T-helper 2 cell treated with Interferon-gamma antibody and Interleukin-4, amounts not matched to agents 100 ng/mL and 5 ng/mL, for 36 hours (primary cell): ENCODE data around the gene MBTPS1. TPM values are rescaled to one million over a fixed set of nuclear protein-coding genes. Genes with fewer than 3 reads are reported as not detected.

Experiments used
- intact Hi-C: fragments of 100-400 bp; cut with micrococcal nuclease; formaldehyde crosslinking; loops from one replicate; pipeline ENCODE4 v1.15.1; 2023
- total RNA-seq: library from RNA; stranded (reverse); gene quantifications from 2 replicates; pipeline ENCODE4 v1.2.3, GENCODE V29; 2022

MBTPS1 gene
- total RNA-seq, 1 donor from 2014 or later = 55.6 TPM

- intact Hi-C loops = no loop called here
Measured at GRCh38 chr16:84080813-84081212, 35.9 kb downstream of the MBTPS1 start.

GRCh38 chr16:84080378-84080777 lies 36.4 kb downstream of the MBTPS1 start:
- intact Hi-C loops = no loop called here

DNA sequence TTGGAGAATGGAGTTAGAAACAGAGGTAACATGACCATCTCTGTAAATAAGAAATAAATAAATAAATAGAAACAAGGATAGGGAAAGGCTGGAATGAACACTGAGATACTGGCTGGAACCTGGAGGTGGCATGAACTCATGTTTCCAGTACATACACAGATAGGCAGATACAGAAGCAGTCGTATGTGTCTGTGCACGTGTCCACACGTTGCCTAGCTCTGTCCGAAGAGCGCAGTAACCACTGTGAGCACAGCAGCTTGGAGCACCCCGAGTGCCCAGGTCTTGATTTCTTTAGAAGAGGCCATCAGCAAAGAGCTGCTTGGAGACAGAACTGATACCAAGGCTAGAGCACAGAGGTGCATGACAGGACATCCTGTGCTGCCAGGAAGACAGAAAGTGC lies 37.1 kb downstream of the MBTPS1 start:
- intact Hi-C loops = no loop called here

DNA sequence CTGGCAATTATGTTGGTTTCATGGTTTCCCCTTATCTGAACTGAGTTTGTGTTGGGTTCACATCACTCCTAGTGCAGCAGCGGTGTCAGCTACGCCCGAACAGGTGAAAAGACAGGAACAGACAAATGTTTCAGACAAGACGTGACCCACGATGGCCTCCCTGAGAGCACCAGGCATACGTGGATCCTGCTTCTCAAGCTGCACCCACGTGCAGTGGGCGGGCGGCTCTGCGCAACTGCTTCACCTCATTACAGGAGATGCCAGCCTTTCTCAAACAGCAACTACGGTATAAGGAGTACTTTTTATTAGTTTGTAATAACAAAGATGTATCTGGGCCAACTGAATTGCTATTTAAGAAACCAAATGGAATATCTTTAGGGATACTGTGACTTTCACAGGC lies 41.4 kb downstream of the MBTPS1 start:
- intact Hi-C loops = no loop called here

DNA sequence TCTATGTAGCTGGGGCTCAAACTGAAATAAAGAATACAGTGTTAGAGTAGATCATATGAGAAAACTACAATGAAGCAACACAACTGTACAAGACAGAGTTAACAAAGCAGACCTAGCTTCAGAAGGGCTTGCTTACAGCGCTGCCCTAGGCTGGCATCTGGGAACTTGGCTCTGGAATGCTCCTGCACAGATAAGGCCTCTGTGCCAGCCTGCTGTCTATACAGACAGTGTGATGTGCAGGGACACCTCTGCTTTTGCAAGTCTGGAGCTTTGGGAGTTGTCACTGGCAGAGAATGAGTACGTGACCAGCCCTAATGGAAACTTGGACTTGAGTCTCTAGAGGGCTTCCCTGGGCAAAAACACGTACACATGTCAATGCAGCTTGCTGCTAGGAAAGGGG lies 42.0 kb downstream of the MBTPS1 start:
- intact Hi-C loops = no loop called here

GRCh38 chr16:84072014-84072413 lies 44.7 kb downstream of the MBTPS1 start:
- intact Hi-C loops = no loop called here

DNA sequence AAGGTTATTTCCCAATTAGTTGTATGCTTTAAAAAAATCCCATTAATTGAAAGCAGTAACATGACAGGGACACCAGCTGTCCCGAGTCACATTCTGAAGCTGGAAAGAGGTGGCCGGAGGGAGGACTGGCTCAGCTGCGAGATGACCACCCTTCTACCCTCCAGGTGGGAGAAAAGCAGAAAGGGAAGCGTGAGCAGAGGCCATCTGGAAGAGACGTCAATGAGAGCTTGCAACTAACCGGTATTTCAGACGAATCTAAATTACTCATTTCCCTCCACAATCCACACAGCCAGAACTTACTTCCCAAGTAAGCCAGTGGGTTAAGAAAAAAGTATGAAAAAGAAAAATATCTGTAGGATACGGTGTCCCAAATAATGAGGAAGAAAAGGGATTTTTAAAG lies 45.6 kb downstream of the MBTPS1 start:
- intact Hi-C loops = no loop called here

DNA sequence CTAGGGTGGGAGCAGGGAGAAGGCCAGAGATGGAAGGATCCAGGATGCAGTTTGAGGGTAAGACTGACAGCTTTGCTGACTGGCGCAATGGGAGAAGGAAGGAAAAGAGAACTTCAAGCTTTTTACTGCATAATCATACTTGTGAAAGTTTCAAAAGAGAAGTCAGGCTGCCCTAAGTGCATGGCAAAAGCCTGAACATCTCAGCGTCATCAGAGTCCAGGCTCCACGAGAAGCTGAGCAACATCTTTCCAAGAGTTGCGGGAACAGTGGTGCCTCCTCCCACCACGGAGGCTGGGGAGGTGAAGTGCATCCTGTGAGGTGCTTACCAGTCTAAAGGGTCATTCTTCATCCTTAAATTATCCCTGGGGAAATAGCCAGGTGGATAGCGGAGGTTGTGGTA lies 47.2 kb downstream of the MBTPS1 start:
- intact Hi-C loops = no loop called here

DNA sequence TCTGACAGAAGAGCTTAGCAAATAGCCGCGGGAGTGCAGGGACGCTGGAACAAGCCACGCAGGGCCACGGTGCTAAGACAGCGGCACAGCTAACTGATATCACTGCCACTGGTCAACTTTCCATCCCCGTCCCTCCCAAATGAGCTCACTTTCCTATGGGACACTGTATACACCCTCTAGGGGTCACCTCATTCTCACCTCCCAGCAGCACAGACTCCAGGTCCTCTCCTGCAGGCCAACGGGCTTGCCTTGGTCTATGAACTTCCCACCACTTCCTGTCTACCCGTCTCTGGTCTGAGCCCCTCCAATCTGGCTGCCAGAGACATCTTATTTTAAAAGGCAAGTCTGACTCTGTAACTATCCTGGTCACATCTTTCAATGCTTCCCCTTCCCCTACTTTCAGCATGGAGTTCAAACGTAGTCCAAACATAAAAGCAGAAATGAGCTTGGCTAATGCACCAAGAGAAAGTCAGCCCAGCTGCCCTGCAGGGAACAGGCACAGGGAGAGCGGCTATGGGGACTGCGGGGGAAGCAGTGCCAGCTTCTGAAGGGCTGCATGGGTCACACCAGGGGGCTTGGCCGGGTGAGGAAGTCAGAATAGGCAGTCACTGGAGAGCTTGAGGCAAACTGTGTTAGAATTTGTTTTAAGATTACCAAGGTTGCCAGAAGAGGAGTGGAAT lies 47.8 kb downstream of the MBTPS1 start:
- intact Hi-C loops = no loop called here

DNA sequence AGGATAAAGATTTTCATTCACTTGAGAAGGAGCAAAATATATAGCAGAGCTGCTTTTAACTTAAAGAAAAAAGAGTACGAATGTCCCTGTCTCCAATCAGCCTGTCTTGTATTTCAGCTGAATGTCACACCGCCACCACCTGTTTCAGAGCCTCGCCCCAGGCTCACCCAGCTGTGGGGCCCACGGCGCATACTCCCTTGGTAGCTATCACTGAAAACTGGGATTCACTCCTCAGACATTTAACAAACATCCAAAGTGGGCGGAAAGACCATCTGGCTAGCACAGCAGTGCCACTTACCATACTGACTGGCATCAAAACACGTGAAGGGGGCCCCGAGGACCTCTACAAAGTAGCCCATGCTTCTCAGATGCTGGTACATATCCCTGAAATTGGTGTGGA lies 48.7 kb downstream of the MBTPS1 start:
- intact Hi-C loops = no loop called here

- intact Hi-C loops = no loop called here
Measured at GRCh38 chr16:84067640-84068039, 49.1 kb downstream of the MBTPS1 start.

GRCh38 chr16:84065536-84066132 lies 51.1 kb downstream of the MBTPS1 start:
- intact Hi-C loops = loop anchor here (1.0 kb wide), 2 partner anchors 109 to 239 kb away; no protein-coding TSS in a partner anchor

GRCh38 chr16:84063980-84064379 lies 52.8 kb downstream of the MBTPS1 start:
- intact Hi-C loops = no loop called here

DNA sequence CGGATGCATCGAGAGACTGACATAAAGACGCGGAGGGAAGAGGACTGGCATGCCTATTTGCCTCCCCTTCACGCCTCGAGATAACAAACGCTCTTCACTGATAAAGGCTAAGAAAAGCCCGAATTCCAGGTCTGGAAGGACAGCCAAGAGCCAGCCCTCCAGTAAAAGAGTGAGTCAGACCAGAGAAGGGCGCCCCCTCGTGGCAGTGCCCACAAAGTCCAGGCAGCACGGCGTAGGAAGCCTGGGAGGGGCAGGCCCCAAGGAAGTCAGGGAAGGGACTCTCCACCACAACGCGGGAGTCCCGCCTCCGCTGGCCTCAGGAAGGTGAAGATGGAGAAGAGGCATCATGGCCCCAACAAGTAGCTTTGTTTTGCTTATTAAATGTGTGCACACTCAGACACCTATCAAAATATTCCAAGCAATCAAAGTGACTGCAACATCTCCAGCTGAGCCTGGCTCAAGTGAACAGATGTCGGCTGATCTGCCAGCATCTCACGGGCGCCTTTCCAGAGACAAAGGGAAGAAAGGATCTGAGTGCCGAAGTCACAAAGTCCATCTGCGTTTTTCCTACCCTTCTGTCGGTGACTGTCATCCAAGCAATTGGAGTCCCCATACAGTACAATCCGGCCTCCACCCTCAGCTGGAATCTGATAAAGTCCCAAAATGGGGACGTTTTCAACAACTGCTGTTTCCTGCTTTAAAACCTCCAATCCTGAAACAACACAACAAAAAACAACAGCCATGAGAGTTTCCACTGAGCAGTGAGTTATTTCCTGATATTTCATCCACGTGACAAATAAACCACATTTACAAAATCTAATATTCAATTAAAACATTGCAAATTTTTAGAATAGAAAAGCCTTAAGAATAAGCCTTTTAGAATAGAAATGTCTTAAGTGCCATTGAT lies 53.8 kb downstream of the MBTPS1 start:
- intact Hi-C loops = no loop called here

DNA sequence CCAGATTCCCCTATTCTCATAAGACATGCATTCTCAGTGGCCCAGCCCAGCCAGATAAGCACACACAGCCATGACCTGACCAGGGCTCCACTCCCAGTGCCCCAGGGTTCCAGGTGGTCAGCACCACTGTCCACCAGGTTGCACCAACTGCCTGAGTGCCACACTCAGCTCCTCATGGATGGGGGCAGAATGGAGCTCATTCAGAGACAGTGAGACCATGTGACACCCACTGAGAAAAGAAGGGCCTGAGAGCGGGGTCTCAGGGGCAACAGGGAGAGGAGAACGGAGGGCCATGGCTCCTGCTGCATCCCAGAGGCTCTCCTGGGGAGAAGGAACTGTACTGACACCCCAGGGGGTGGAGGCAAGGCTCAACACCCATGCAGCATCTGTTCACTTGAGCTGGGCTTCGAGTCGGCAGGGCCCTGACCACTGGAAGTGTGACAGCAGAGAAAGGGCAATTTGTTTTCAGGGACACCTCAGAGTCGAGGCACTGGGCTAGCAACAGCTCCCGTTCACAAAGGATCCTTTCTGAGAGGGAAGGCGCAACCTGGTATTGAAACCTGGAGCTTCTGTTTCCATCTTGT lies 55.4 kb downstream of the MBTPS1 start:
- intact Hi-C loops = no loop called here

DNA sequence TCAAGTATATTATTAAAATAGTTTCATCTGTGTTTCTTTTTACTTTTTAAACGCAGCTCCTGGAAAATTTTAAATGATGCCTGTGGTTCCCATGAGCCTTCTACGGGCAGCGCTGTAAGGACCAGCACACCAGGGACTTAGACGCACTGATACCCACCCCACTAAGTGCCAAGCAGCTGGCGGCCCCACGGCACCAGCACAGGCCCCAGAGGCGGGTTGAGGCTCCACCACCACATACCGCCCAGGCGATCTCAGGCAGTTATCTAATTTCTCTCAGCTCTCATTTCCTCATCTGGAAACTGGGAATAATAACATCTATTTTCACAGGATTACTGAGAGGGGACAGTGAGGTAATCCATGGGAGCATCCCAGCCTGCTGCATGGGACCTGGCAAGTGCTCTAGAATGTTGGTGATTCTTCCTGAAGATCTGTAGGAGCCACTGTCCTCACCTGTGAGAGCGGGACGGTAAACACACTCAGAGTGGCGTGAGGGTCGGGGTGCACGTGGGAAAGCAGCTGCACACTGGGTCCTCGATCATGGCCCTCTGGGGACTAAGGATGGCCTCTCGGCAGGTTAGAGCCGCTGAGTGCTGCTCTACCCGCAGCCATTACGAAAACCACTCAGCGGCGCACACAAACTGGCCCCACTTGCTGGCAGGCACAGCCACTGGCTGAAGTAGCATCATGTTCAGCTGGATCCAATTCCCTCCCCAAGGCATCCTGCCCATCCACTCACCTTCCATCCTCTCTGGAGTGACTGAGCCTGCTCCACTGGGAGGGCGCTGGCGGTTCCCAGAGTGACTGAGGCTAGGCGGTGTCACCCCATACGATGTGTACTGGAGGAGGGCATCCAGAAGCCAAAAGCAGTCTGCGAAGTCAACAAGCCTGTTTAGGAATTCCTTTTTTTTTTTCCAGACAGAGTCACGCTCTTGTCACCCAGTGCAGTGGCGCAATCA lies 56.5 kb downstream of the MBTPS1 start:
- intact Hi-C loops = no loop called here

DNA sequence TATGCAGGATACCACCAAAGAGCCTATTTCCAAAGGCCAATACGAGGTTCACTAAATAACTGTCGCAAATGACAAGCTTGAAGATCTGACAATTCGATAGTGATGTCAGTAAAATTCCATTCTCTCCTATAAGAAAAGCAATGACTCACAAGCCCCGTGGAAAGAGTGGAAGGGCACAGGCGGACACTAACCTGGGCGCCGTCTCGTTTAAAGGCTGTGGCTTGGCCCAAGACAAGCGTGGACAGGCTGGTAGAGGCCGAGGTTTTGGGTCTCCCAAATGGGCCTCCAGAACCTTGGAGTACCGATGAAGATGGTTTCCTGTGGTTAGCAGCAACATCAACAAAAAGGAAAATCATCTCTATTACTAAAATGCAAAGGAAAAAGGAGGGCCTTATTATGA lies 57.6 kb downstream of the MBTPS1 start:
- intact Hi-C loops = no loop called here

DNA sequence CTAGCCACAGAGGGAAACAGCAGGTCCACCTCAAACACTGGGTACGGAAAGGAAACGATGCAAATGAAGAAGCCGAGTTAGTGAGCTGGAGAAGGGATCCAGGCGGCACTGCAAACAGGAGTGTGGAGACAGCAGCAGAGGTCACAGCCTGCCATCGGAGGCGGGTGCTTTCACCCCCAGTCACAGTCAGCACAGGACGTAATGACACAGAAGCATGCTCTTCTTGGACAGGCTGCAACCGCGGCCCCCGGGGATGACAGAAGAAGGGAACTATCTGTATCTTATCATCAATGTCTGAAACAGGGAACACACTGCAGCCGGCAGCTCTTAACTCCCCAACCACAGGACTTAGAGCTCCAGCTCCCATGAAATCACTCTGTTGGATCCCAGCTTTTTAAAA lies 58.1 kb downstream of the MBTPS1 start:
- intact Hi-C loops = no loop called here

DNA sequence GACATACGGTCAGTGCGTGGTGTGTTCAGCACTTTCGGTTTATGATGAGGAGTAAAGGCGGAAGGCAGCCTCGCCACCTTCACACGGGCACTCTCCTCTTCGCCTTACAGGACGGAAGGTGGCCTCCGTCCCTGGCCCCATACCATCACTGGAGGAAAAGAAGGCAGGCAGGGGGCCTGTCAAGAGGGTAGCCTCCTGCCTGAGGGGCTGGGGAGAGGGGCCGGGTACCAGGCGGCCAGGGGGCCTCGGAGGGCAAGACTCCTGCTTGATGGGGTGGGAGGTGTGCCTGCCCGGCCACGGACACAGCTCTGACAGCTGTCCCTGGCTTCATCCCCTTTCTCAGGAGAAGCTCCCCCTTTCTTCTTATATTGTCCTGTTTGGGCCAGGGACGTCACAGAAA lies 58.5 kb downstream of the MBTPS1 start:
- intact Hi-C loops = no loop called here

- intact Hi-C loops = no loop called here
Measured at GRCh38 chr16:84056933-84057332, 59.8 kb downstream of the MBTPS1 start.
